Liver (tissue), 9 donors: ENCODE measurements around the gene ARHGAP8. TPM values are rescaled to one million over a fixed set of nuclear protein-coding genes. Genes with fewer than 3 reads are reported as not detected.

ENCODE experiments used
- DNase-seq: peaks from one replicate; pipeline ENCODE4 v3.0.0-alpha.2; 2017; ENCODE audit warnings: low spot score
- H3K27ac ChIP-seq, 2 donors: one replicate each; pipeline ENCODE4 v1.7.0; 2013; ENCODE audit warnings: inconsistent platforms in 2 of 2, low read length in 2 of 2, control low read depth in 1 of 2, low read depth in 1 of 2, mild to moderate bottlenecking in 1 of 2
- H3K27me3 ChIP-seq, 4 donors: one replicate each; pipeline versions ENCODE4 v1.6.1 to v1.7.0; 2013; ENCODE audit warnings: low read length in 3 of 4, inconsistent platforms in 1 of 4, mild to moderate bottlenecking in 1 of 4, moderate library complexity in 1 of 4; ENCODE audit not compliant: control insufficient read depth in 4 of 4, insufficient read depth in 4 of 4
- H3K36me3 ChIP-seq, 4 donors: one replicate each; pipeline versions ENCODE4 v1.6.1 to v1.7.0; 2013; ENCODE audit warnings: low read length in 3 of 4, mild to moderate bottlenecking in 3 of 4, low read depth in 1 of 4, moderate library complexity in 1 of 4; ENCODE audit not compliant: control insufficient read depth in 4 of 4, insufficient read depth in 3 of 4
- H3K4me1 ChIP-seq, 4 donors: one replicate each; pipeline versions ENCODE4 v1.6.1 to v1.7.0; 2013; ENCODE audit warnings: low read length in 3 of 4, mild to moderate bottlenecking in 3 of 4, moderate library complexity in 1 of 4; ENCODE audit not compliant: control insufficient read depth in 4 of 4, insufficient read depth in 4 of 4
- H3K4me3 ChIP-seq, 3 donors: one replicate each; pipeline versions ENCODE4 v1.6.1 to v1.7.0; 2013; ENCODE audit warnings: low read length in 3 of 3, control low read depth in 1 of 3, low read depth in 1 of 3, mild to moderate bottlenecking in 1 of 3
- H3K9ac ChIP-seq, 2 donors: one replicate each; pipeline ENCODE4 v1.7.0; 2013; ENCODE audit warnings: low read length in 2 of 2, mild to moderate bottlenecking in 2 of 2, moderate library complexity in 2 of 2, control low read depth in 1 of 2, low read depth in 1 of 2
- H3K9me3 ChIP-seq, 4 donors: one replicate each; pipeline versions ENCODE4 v1.6.1 to v1.7.0; 2013; ENCODE audit warnings: low read length in 3 of 4; ENCODE audit not compliant: control insufficient read depth in 4 of 4
- ATF3 ChIP-seq: IDR thresholded peaks from 2 replicates; pipeline ENCODE4 v1.6.1; 2016; ENCODE audit warnings: antibody characterized with exemption
- CTCF ChIP-seq: fragments of 150-350 bp; IDR thresholded peaks from 2 replicates; pipeline ENCODE4 v1.5.1; 2017; ENCODE audit warnings: improper control_type of control experiment, low read depth, low read length; ENCODE audit not compliant: missing input control
- EGR1 ChIP-seq, 2 donors: IDR thresholded peaks; 2 replicates each; pipeline ENCODE4 v1.6.1; 2016 to 2018; ENCODE audit warnings: antibody characterized with exemption in 2 of 2, low read depth in 2 of 2
- FOXA1 ChIP-seq: IDR thresholded peaks from 2 replicates; pipeline ENCODE4 v1.6.1; 2016; ENCODE audit warnings: antibody characterized with exemption
- GABPA ChIP-seq, 2 donors: IDR thresholded peaks in 1 of 2; conservative IDR thresholded peaks in 1 of 2; 2 replicates each; pipeline ENCODE4 v1.6.1; 2016; ENCODE audit warnings: antibody characterized with exemption in 2 of 2, mild to moderate bottlenecking in 1 of 2, moderate library complexity in 1 of 2
- HNF4A ChIP-seq, 2 donors: conservative IDR thresholded peaks; 2 replicates each; pipeline ENCODE4 v1.6.1; 2016; ENCODE audit warnings: antibody characterized with exemption in 2 of 2, mild to moderate bottlenecking in 2 of 2
- HNF4G ChIP-seq: IDR thresholded peaks from 2 replicates; pipeline ENCODE4 v1.6.1; 2016; ENCODE audit warnings: antibody characterized with exemption
- JUND ChIP-seq, 2 donors: IDR thresholded peaks; 2 replicates each; pipeline ENCODE4 v1.6.1; 2016; ENCODE audit warnings: antibody characterized with exemption in 2 of 2
- MAX ChIP-seq: IDR thresholded peaks from 2 replicates; pipeline ENCODE4 v1.6.1; 2016; ENCODE audit warnings: antibody characterized with exemption
- NR2F2 ChIP-seq: IDR thresholded peaks from 2 replicates; pipeline ENCODE4 v1.6.1; 2016; ENCODE audit warnings: antibody characterized with exemption
- RAD21 ChIP-seq, 2 donors: IDR thresholded peaks; 2 replicates each; pipeline ENCODE4 v1.6.1; 2016; ENCODE audit warnings: antibody characterized with exemption in 2 of 2, mild to moderate bottlenecking in 2 of 2
- SP1 ChIP-seq: IDR thresholded peaks from 2 replicates; pipeline ENCODE4 v1.6.1; 2018; ENCODE audit warnings: antibody characterized with exemption, mild to moderate bottlenecking
- TAF1 ChIP-seq: conservative IDR thresholded peaks from 2 replicates; pipeline ENCODE4 v1.6.1; 2016; ENCODE audit warnings: antibody characterized with exemption, mild to moderate bottlenecking
- YY1 ChIP-seq: IDR thresholded peaks from 2 replicates; pipeline ENCODE4 v1.6.1; 2016; ENCODE audit warnings: antibody characterized with exemption, mild to moderate bottlenecking
- WGBS: extraction: QIAGEN DNeasy Blood & Tissue Kit; methylation state at CpG from one replicate; pipeline ENCODE4 v1.1.7; 2013; 5-methylcytosine and 5-hydroxymethylcytosine counted together
- polyA plus RNA-seq, 2 donors: library from polyadenylated mRNA; stranded (reverse) in 1 of 2; unstranded in 1 of 2; fragments of 200-250 nt in 1 of 2; fragments of >200 nt in 1 of 2; fragmentation: Nextera tagmentation in 1 of 2; extraction: Ambion mirVana in 1 of 2; gene quantifications; one replicate each; pipeline versions ENCODE4 v1.2.1 to v1.2.3, GENCODE V29; 2013 to 2015
- total RNA-seq, 2 donors: library from RNA; depleted of rRNA; stranded (reverse); fragments of >200 nt; gene quantifications; one replicate each; pipeline ENCODE4 v1.2.3, GENCODE V29; 2014
- donor health status: healthy.
- donor health status: healthy.
- donor health status: healthy.
- donor health status: healthy.
- donor health status: healthy.

The ARHGAP8 gene
- total and polyA plus RNA-seq, 4 donors = 0.58 to 1.8 (median 1.1) TPM

- Histone ChIP-seq H3K4me1 (no peaks in the 10 kb centered on the region), H3K27ac (no peak overlapping the region), H3K4me3 (no peak overlapping the region), H3K9me3 (peaks cover 0 to 6% (median 0%) of the 10 kb centered on the region in 4 donors), H3K9ac (no peak overlapping the region), H3K36me3 (no peaks in the 10 kb centered on the region), H3K27me3 (no peaks in the 10 kb centered on the region)
- whole genome bisulfite sequencing = 84% methylated on average over 15 of the region's 15 CpGs
- no peak for DNase-seq
- TF ChIP-seq MAX (no peak), EGR1 (IDR thresholded peaks at IDR 0.05; ENCODE audit: low read depth in 2 of 2) (no peak), TAF1 (no peak), JUND (IDR thresholded peaks at IDR 0.05) (no peak), HNF4A (conservative IDR thresholded peaks at IDR 0.05) (no peak), SP1 (no peak), RAD21 (IDR thresholded peaks at IDR 0.05) (no peak), YY1 (no peak), GABPA (IDR thresholded peaks at IDR 0.05 in 1 of 2, conservative IDR thresholded peaks at IDR 0.05 in 1 of 2) (no peak), CTCF (no peak), FOXA1 (no peak)
Observed at GRCh38 chr22:44837481-44837880, 85.1 kb downstream of the ARHGAP8 start.

- no peak overlapping the region for H3K9ac ChIP-seq
- H3K4me3 ChIP-seq = no peak overlapping the region
- no peaks in the 10 kb centered on the region for H3K4me1 ChIP-seq
- no peaks in the 10 kb centered on the region for H3K27me3 ChIP-seq
- peaks cover 0 to 6% (median 0%) of the 10 kb centered on the region in 4 donors for H3K9me3 ChIP-seq
- no peak for DNase-seq
- 84% methylated on average over 16 of the region's 16 CpGs for WGBS
- no peaks in the 10 kb centered on the region for H3K36me3 ChIP-seq
- TF ChIP-seq EGR1 (IDR thresholded peaks at IDR 0.05; ENCODE audit: low read depth in 2 of 2) (no peak), YY1 (no peak), JUND (IDR thresholded peaks at IDR 0.05) (no peak), RAD21 (IDR thresholded peaks at IDR 0.05) (no peak), HNF4A (conservative IDR thresholded peaks at IDR 0.05) (no peak), HNF4G (no peak), CTCF (no peak), NR2F2 (no peak), ATF3 (no peak)
- no peak overlapping the region for H3K27ac ChIP-seq
Observed at GRCh38 chr22:44838316-44839016, 86.1 kb downstream of the ARHGAP8 start.
